HCT116 (cell line): ENCODE data around the gene TNFRSF25. TPM values are rescaled to one million over a fixed set of nuclear protein-coding genes. Genes with fewer than 3 reads are reported as not detected.
A peak's percentile ranks its signal among the peaks of the same experiment; 100 is the strongest.

Experiments used
- ATAC-seq: fragments of 200-7000 bp; cut with Tn5 transposase; 2 replicates; pipeline ENCODE4 v1.9.1; 2020; ENCODE audit warnings: mild to moderate bottlenecking, moderate library complexity
- BruUV-seq: library from RNA; stranded (reverse); fragments of 400-500 nt; replicated peaks from 2 replicates; lab custom pipeline; 2021; lab: Mats Ljungman, UMichigan
- CTCF ChIA-PET: fragments of 300-600 bp; sonication (Branson Sonifier 250); formaldehyde crosslinking; loops from one replicate; lab custom pipeline; 2021; ENCODE audit warnings: antibody characterized with exemption; lab: Charles Lee
- POLR2A ChIA-PET: fragments of 300-600, 350-600 bp; sonication (Branson Sonifier 250); formaldehyde crosslinking; loops from one replicate; lab custom pipeline; 2021; ENCODE audit warnings: antibody characterized with exemption; lab: Charles Lee
- RAD21 ChIA-PET, 2 experiments: fragments of 300-600 bp; sonication (Branson Sonifier 250); formaldehyde crosslinking; loops; one replicate each; lab custom pipeline; 2023; ENCODE audit warnings: low total read pairs in 2 of 2; ENCODE audit not compliant: uncharacterized antibody in 2 of 2, unreplicated experiment in 2 of 2, low non-redundant PET in 1 of 2; lab: Charles Lee
- DNase-seq: peaks from one replicate; pipeline ENCODE4 v3.0.0-alpha.2; 2010; ENCODE audit warnings: low read depth, low spot score
- H2AFZ ChIP-seq: fragments of 200-600 bp; shearing (Covaris generic), sonication (generic); 2 replicates; pipeline ENCODE4 v1.6.1; 2017; ENCODE audit warnings: low read depth, mixed run types, mixed read lengths, antibody characterized with exemption, low read length; ENCODE audit not compliant: poor library complexity, severe bottlenecking
- H3K27ac ChIP-seq: 2 replicates; pipeline ENCODE4 v1.5.1; 2012; ENCODE audit warnings: low read depth, low read length
- H3K27me3 ChIP-seq: fragments of 200-600 bp; sonication (generic); 2 replicates; pipeline ENCODE4 v1.6.1; 2016; ENCODE audit warnings: mixed run types, low read length, mixed read lengths; ENCODE audit not compliant: insufficient read depth
- H3K36me3 ChIP-seq, 2 experiments: fragments of 200-500 bp in 1 of 2; fragments of 200-600 bp in 1 of 2; sonication (Bioruptor generic) in 1 of 2; sonication (generic) in 1 of 2; 2 replicates each; pipeline versions ENCODE4 v1.5.1 to v1.6.1; 2014 to 2016; ENCODE audit warnings: low read length in 2 of 2, inconsistent platforms in 1 of 2, mixed read lengths in 1 of 2, mixed run types in 1 of 2; ENCODE audit not compliant: insufficient read depth in 2 of 2, control insufficient read depth in 1 of 2
- H3K4me1 ChIP-seq, 2 experiments: fragments of 200-600 bp in 1 of 2; sonication (generic) in 1 of 2; 2 replicates each; pipeline versions ENCODE4 v1.5.1 to v1.6.1; 2012 to 2017; ENCODE audit warnings: low read length in 2 of 2, inconsistent platforms in 1 of 2, mild to moderate bottlenecking in 1 of 2, mixed read lengths in 1 of 2, mixed run types in 1 of 2, moderate library complexity in 1 of 2; ENCODE audit not compliant: insufficient read depth in 2 of 2, control insufficient read depth in 1 of 2
- H3K4me2 ChIP-seq: fragments of 200-600 bp; sonication (generic); 2 replicates; pipeline ENCODE4 v1.6.1; 2017; ENCODE audit warnings: mixed run types, low read length, mixed read lengths
- H3K4me3 ChIP-seq, 2 experiments: fragments of 200-600 bp in 1 of 2; sonication (generic) in 1 of 2; replicated peaks in 1 of 2; 2 replicates each; pipeline ENCODE4 v1.5.1; 2011 to 2016; ENCODE audit warnings: low read length in 2 of 2, control low read depth in 1 of 2, low read depth in 1 of 2, mild to moderate bottlenecking in 1 of 2, mixed read lengths in 1 of 2, mixed run types in 1 of 2
- H3K79me2 ChIP-seq: fragments of 200-600 bp; sonication (generic); 2 replicates; pipeline ENCODE4 v1.6.1; 2017; ENCODE audit warnings: mild to moderate bottlenecking, mixed run types, low read length, moderate library complexity, mixed read lengths; ENCODE audit not compliant: insufficient read depth
- H3K9ac ChIP-seq: fragments of 200-600 bp; sonication (generic); 2 replicates; pipeline ENCODE4 v1.6.1; 2016; ENCODE audit warnings: low read length, mixed read lengths
- H3K9me2 ChIP-seq: fragments of 200-600 bp; sonication (generic), shearing (Covaris generic); 2 replicates; pipeline ENCODE4 v1.6.1; 2017; ENCODE audit warnings: mixed run types, mild to moderate bottlenecking, moderate library complexity; ENCODE audit not compliant: insufficient read depth
- H3K9me3 ChIP-seq, 2 experiments: fragments of 200-500 bp in 1 of 2; fragments of 200-600 bp in 1 of 2; sonication (Bioruptor generic) in 1 of 2; sonication (generic) in 1 of 2; 2 replicates each; pipeline ENCODE4 v1.6.1; 2014 to 2017; ENCODE audit warnings: low read length in 2 of 2, mixed read lengths in 2 of 2, inconsistent platforms in 1 of 2, low read depth in 1 of 2, mild to moderate bottlenecking in 1 of 2, mixed run types in 1 of 2, moderate library complexity in 1 of 2; ENCODE audit not compliant: control insufficient read depth in 1 of 2, insufficient read depth in 1 of 2
- H4K20me1 ChIP-seq: fragments of 200-600 bp; sonication (generic), shearing (Covaris generic); 2 replicates; pipeline ENCODE4 v1.6.1; 2017; ENCODE audit warnings: mixed run types, mild to moderate bottlenecking, moderate library complexity; ENCODE audit not compliant: insufficient read depth
- CBX3 ChIP-seq: IDR thresholded peaks from 2 replicates; pipeline ENCODE4 v1.6.1; 2012; ENCODE audit warnings: low read depth
- CEBPB ChIP-seq: IDR thresholded peaks from 2 replicates; pipeline ENCODE4 v1.6.1; 2012; ENCODE audit warnings: low read depth
- EZH2 ChIP-seq: fragments of 200-600 bp; sonication (generic); IDR thresholded peaks from 2 replicates; pipeline ENCODE4 v1.6.1; 2017; ENCODE audit warnings: antibody characterized with exemption, mixed run types
- EZH2phosphoT487 ChIP-seq: fragments of 200-600 bp; IDR thresholded peaks from 2 replicates; pipeline ENCODE4 v1.6.1; 2018; ENCODE audit warnings: antibody characterized with exemption, borderline replicate concordance
- FOSL1 ChIP-seq: IDR thresholded peaks from 2 replicates; pipeline ENCODE4 v1.6.1; 2012; ENCODE audit warnings: low read depth
- JUND ChIP-seq: IDR thresholded peaks from 2 replicates; pipeline ENCODE4 v1.6.1; 2012
- POLR2A ChIP-seq: IDR thresholded peaks from 2 replicates; pipeline ENCODE4 v1.7.0; 2011; ENCODE audit warnings: borderline replicate concordance; ENCODE audit not compliant: insufficient read depth, insufficient read length; ENCODE audit errors: extremely low read depth
- RAD21 ChIP-seq: IDR thresholded peaks from 2 replicates; pipeline ENCODE4 v1.6.1; 2012; ENCODE audit warnings: low read depth, mild to moderate bottlenecking
- SRF ChIP-seq: IDR thresholded peaks from 2 replicates; pipeline ENCODE4 v1.6.1; 2012; ENCODE audit warnings: low read depth
- YY1 ChIP-seq: IDR thresholded peaks from 2 replicates; pipeline ENCODE4 v1.6.1; 2011; ENCODE audit warnings: low read length, low read depth, moderate library complexity, mild to moderate bottlenecking; ENCODE audit not compliant: insufficient replicate concordance; ENCODE audit errors: extremely low read depth
- ZFX ChIP-seq: fragments of 450-650 bp; IDR thresholded peaks from 2 replicates; pipeline ENCODE4 v1.6.1; 2017
- ZNF274 ChIP-seq: fragments of 200-500 bp; sonication (Bioruptor generic); IDR thresholded peaks from 2 replicates; pipeline ENCODE4 v1.6.1; 2014; ENCODE audit warnings: mild to moderate bottlenecking, low read depth, low read length, inconsistent platforms
- intact Hi-C: fragments of 100-400 bp; cut with micrococcal nuclease; formaldehyde crosslinking; loops from 2 replicates; pipeline ENCODE4 v1.10.0; 2022
- total RNA-seq: library from RNA; stranded (reverse); gene quantifications from one replicate; pipeline ENCODE4 v1.2.1, GENCODE V29; 2021; ENCODE audit not compliant: unreplicated experiment
- TF ChIP-seq, protein P1 (sequence below), 3 experiments: fragments of 200-600 bp in 1 of 3; sonication (generic) in 1 of 3; IDR thresholded peaks in 2 of 3; conservative IDR thresholded peaks in 1 of 3; 2 replicates each; pipeline ENCODE4 v1.5.1; 2012 to 2017; ENCODE audit warnings: low read depth in 2 of 3, low read length in 2 of 3, antibody characterized with exemption in 1 of 3, borderline replicate concordance in 1 of 3, control low read depth in 1 of 3, mild to moderate bottlenecking in 1 of 3, mixed read lengths in 1 of 3, mixed run types in 1 of 3, moderate library complexity in 1 of 3; ENCODE audit not compliant: insufficient read depth in 1 of 3
- TF ChIP-seq, protein P2 (sequence below): IDR thresholded peaks from 2 replicates; pipeline ENCODE4 v1.6.1; 2012

Gene TNFRSF25
- total RNA-seq, 1 experiment from 2014 or later: 27.5 TPM

DNA sequence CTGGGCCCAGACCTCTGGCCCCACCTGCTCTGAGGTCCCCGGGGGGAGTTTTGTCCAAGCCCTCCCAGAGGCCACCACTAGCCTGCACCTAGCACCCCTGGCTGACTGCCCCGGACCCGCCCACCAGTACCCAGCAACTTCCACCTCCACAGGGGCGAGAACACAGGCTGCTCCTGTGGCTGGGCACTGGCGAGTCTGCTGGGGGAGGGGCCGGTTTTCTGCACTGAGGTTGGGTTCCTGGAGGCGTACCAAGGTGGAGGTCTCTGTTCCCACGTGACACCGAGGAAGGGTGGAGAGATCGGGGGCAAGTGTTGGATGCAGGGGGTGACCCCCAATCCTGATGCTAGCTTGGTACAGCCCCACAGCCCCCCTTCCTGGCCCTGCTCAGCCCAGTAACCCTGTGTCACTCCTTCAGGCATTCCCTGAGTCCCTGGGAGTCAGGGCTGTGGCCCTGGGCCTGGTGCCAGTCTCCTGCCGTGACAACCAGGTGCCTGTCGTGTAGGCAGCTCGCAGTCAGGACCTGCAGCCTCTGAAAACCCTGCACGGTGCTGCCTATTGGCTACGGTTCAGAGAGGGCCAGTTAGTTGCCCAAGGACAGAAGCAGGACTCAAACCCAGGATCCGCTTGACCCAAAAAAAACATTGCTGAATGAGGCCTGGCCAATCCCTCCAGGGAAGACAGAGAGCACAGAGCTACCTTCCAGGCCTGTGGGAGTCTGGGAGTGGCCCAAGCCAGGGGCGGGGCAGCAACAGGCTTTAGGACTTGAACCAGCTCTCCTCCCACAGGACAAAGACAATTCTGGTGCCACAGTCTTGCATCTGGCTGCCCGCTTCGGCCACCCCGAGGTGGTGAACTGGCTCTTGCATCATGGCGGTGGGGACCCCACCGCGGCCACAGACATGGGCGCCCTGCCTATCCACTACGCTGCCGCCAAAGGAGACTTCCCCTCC lies 38.3 kb downstream of the TNFRSF25 start:
- peak; percentile 40 for ATAC-seq
- Histone ChIP-seq H2AFZ (no peak overlapping the region), H3K9me2 (no peaks in the 10 kb centered on the region), H3K9me3 (no peaks in the 10 kb centered on the region), H3K9ac (peak overlapping the region; percentile 73), H3K27ac (peak overlapping the region; percentile 81), H4K20me1 (no peaks in the 10 kb centered on the region), H3K4me2 (peak overlapping the region; percentile 83), H3K4me1 (peaks cover 41 to 63% of the 10 kb centered on the region in 2 experiments), H3K36me3 (no peaks in the 10 kb centered on the region), H3K4me3 (peak overlapping the region in 1 of 2 experiments; percentile 30; a peak in 2 of 4 replicates), H3K79me2 (peaks cover 11% of the 10 kb centered on the region; the same call in 1 of the 2 replicates), H3K27me3 (no peaks in the 10 kb centered on the region)
- CTCF ChIA-PET: interaction anchor here (1.2 to 2.7 kb wide), 3 partner anchors 10 to 21 kb away, joined by 3 to 19 read pairs (median 4); no protein-coding TSS in a partner anchor
- TF ChIP-seq SRF (no peak), FOSL1 (no peak), EZH2phosphoT487 (no peak), POLR2A (no peak), CEBPB (no peak), YY1 (no peak), ZNF274 (no peak), ZFX (no peak), RAD21 (no peak), CBX3 (no peak), EZH2 (no peak), JUND (no peak)
- TF ChIP-seq, protein P1, sequence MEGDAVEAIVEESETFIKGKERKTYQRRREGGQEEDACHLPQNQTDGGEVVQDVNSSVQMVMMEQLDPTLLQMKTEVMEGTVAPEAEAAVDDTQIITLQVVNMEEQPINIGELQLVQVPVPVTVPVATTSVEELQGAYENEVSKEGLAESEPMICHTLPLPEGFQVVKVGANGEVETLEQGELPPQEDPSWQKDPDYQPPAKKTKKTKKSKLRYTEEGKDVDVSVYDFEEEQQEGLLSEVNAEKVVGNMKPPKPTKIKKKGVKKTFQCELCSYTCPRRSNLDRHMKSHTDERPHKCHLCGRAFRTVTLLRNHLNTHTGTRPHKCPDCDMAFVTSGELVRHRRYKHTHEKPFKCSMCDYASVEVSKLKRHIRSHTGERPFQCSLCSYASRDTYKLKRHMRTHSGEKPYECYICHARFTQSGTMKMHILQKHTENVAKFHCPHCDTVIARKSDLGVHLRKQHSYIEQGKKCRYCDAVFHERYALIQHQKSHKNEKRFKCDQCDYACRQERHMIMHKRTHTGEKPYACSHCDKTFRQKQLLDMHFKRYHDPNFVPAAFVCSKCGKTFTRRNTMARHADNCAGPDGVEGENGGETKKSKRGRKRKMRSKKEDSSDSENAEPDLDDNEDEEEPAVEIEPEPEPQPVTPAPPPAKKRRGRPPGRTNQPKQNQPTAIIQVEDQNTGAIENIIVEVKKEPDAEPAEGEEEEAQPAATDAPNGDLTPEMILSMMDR (IDR thresholded peaks at IDR 0.05 in 2 of 3, conservative IDR thresholded peaks at IDR 0.05 in 1 of 3; ENCODE audit: borderline replicate concordance in 1 of 3, insufficient read depth in 1 of 3, low read depth in 2 of 3, low read length in 2 of 3): no peak
- TF ChIP-seq, protein P2, sequence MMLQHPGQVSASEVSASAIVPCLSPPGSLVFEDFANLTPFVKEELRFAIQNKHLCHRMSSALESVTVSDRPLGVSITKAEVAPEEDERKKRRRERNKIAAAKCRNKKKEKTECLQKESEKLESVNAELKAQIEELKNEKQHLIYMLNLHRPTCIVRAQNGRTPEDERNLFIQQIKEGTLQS: no peak
- BruUV-seq: no TSS peak
- no peak for DNase-seq
- POLR2A ChIA-PET: interaction anchor here (0.9 to 1.0 kb wide), 2 partner anchors 11 to 12 kb away, joined by 3 to 5 read pairs; no protein-coding TSS in a partner anchor
- RAD21 ChIA-PET: no interaction called here
- intact Hi-C loops: no loop called here
